H9 (cell line): Measurements from ENCODE around the gene TUBGCP6. TPM values are rescaled to one million over a fixed set of nuclear protein-coding genes. Genes with fewer than 3 reads are reported as not detected.

Experiments used
- DNase-seq: peaks from one replicate; pipeline ENCODE4 v3.0.0-alpha.2; 2017
- H2AFZ ChIP-seq: one replicate; pipeline ENCODE4 v1.6.1; 2013; ENCODE audit warnings: mild to moderate bottlenecking, low read length, control low read depth, moderate library complexity
- H2AK5ac ChIP-seq: 2 replicates; pipeline ENCODE4 v1.6.1; 2013; ENCODE audit warnings: low read length, control low read depth, mixed read lengths; ENCODE audit not compliant: insufficient read length
- H2BK120ac ChIP-seq: one replicate; pipeline ENCODE4 v1.6.1; 2013; ENCODE audit warnings: low read depth, mild to moderate bottlenecking, low read length, control low read depth, inconsistent platforms; ENCODE audit not compliant: poor library complexity, severe bottlenecking
- H2BK12ac ChIP-seq: 2 replicates; pipeline ENCODE4 v1.6.1; 2013; ENCODE audit warnings: low read length, control low read depth, mixed read lengths, low read depth; ENCODE audit not compliant: insufficient read length
- H2BK15ac ChIP-seq: 2 replicates; pipeline ENCODE4 v1.6.1; 2013; ENCODE audit warnings: low read depth, low read length, control low read depth
- H2BK20ac ChIP-seq: one replicate; pipeline ENCODE4 v1.6.1; 2013; ENCODE audit warnings: low read depth, mild to moderate bottlenecking, low read length, control low read depth, inconsistent platforms; ENCODE audit not compliant: poor library complexity, severe bottlenecking
- H2BK5ac ChIP-seq: 2 replicates; pipeline ENCODE4 v1.6.1; 2013; ENCODE audit warnings: low read length, control low read depth, mixed read lengths; ENCODE audit not compliant: insufficient read length
- H3K14ac ChIP-seq: 2 replicates; pipeline ENCODE4 v1.6.1; 2013; ENCODE audit warnings: low read length, control low read depth; ENCODE audit not compliant: insufficient read depth
- H3K18ac ChIP-seq: 2 replicates; pipeline ENCODE4 v1.6.1; 2013; ENCODE audit warnings: low read depth, mild to moderate bottlenecking, mixed read lengths, low read length, control low read depth; ENCODE audit not compliant: insufficient read length
- H3K23ac ChIP-seq: 2 replicates; pipeline ENCODE4 v1.6.1; 2013; ENCODE audit warnings: low read length, control low read depth, mixed read lengths, low read depth; ENCODE audit not compliant: insufficient read length
- H3K23me2 ChIP-seq: 2 replicates; pipeline ENCODE4 v1.6.1; 2013; ENCODE audit warnings: low read depth, mild to moderate bottlenecking, mixed read lengths, low read length, control low read depth; ENCODE audit not compliant: insufficient read length, poor library complexity, severe bottlenecking
- H3K27ac ChIP-seq: 2 replicates; pipeline ENCODE4 v1.5.1; 2013; ENCODE audit warnings: low read length, control low read depth, mixed read lengths, low read depth; ENCODE audit not compliant: insufficient read length
- H3K27me3 ChIP-seq: 2 replicates; pipeline ENCODE4 v1.6.1; 2013; ENCODE audit warnings: low read length, control low read depth, inconsistent platforms; ENCODE audit not compliant: insufficient read depth
- H3K4ac ChIP-seq: 2 replicates; pipeline ENCODE4 v1.6.1; 2013; ENCODE audit warnings: low read depth, mild to moderate bottlenecking, control low read depth, inconsistent platforms, low read length, moderate library complexity
- H3K4me1 ChIP-seq: 2 replicates; pipeline ENCODE4 v1.6.1; 2013; ENCODE audit warnings: low read length, control low read depth, inconsistent platforms; ENCODE audit not compliant: insufficient read depth
- H3K4me2 ChIP-seq: 2 replicates; pipeline ENCODE4 v1.6.1; 2013; ENCODE audit warnings: low read length, control low read depth, mixed read lengths; ENCODE audit not compliant: insufficient read length, insufficient read depth
- H3K56ac ChIP-seq: 2 replicates; pipeline ENCODE4 v1.6.1; 2013; ENCODE audit warnings: low read depth, mild to moderate bottlenecking, mixed read lengths, low read length, control low read depth; ENCODE audit not compliant: insufficient read length
- H3K79me1 ChIP-seq: 2 replicates; pipeline ENCODE4 v1.6.1; 2013; ENCODE audit warnings: low read depth, mild to moderate bottlenecking, moderate library complexity, low read length, control low read depth, inconsistent platforms; ENCODE audit not compliant: insufficient read depth, poor library complexity, severe bottlenecking
- H3K79me2 ChIP-seq: 2 replicates; pipeline ENCODE4 v1.6.1; 2013; ENCODE audit warnings: low read length, control low read depth, inconsistent platforms; ENCODE audit not compliant: insufficient read depth
- H3K9ac ChIP-seq: 2 replicates; pipeline ENCODE4 v1.6.1; 2013; ENCODE audit warnings: low read length, control low read depth, mixed read lengths; ENCODE audit not compliant: insufficient read length; ENCODE audit errors: extremely low read depth
- H3K9me3 ChIP-seq: one replicate; pipeline ENCODE4 v1.6.1; 2013; ENCODE audit warnings: low read depth, low read length, inconsistent platforms; ENCODE audit not compliant: control insufficient read depth
- H3T11ph ChIP-seq: one replicate; pipeline ENCODE4 v1.6.1; 2013; ENCODE audit warnings: mild to moderate bottlenecking, low read length, control low read depth, inconsistent platforms
- H4K20me1 ChIP-seq: one replicate; pipeline ENCODE4 v1.6.1; 2013; ENCODE audit not compliant: control insufficient read depth, insufficient read length, insufficient read depth
- H4K5ac ChIP-seq: 2 replicates; pipeline ENCODE4 v1.6.1; 2013; ENCODE audit warnings: low read depth, mild to moderate bottlenecking, mixed read lengths, low read length, control low read depth; ENCODE audit not compliant: insufficient read length
- H4K8ac ChIP-seq: replicated peaks from 2 replicates; pipeline ENCODE4 v1.6.1; 2013; ENCODE audit warnings: low read length, control low read depth, mixed read lengths, low read depth; ENCODE audit not compliant: insufficient read length
- H4K91ac ChIP-seq: 2 replicates; pipeline ENCODE4 v1.6.1; 2013; ENCODE audit warnings: low read depth, mild to moderate bottlenecking, moderate library complexity, mixed read lengths, low read length, control low read depth; ENCODE audit not compliant: insufficient read length
- H3K27ac Mint-ChIP-seq, 3 experiments: 2 replicates in 2 of 3; 3 replicates in 1 of 3; pipeline ENCODE4 v1.8.0; 2020 to 2021; ENCODE audit warnings: mixed read lengths in 3 of 3, mild to moderate bottlenecking in 1 of 3, moderate library complexity in 1 of 3
- H3K27me3 Mint-ChIP-seq: 2 replicates; pipeline ENCODE4 v1.8.0; 2021; ENCODE audit warnings: low read depth, mild to moderate bottlenecking, moderate library complexity, mixed read lengths
- H3K36me3 Mint-ChIP-seq, 3 experiments: 2 replicates in 2 of 3; 3 replicates in 1 of 3; pipeline ENCODE4 v1.8.0; 2020 to 2021; ENCODE audit warnings: low read depth in 3 of 3, mixed read lengths in 3 of 3; ENCODE audit not compliant: insufficient read depth in 1 of 3
- H3K4me1 Mint-ChIP-seq, 2 experiments: 2 replicates each; pipeline ENCODE4 v1.8.0; 2020; ENCODE audit warnings: mixed read lengths in 2 of 2
- H3K4me3 Mint-ChIP-seq, 2 experiments: 2 replicates in 1 of 2; 3 replicates in 1 of 2; pipeline ENCODE4 v1.8.0; 2020 to 2021; ENCODE audit warnings: mild to moderate bottlenecking in 2 of 2, mixed read lengths in 2 of 2, moderate library complexity in 1 of 2
- H3K9me3 Mint-ChIP-seq, 2 experiments: 2 replicates in 1 of 2; 3 replicates in 1 of 2; pipeline ENCODE4 v1.8.0; 2020; ENCODE audit warnings: mild to moderate bottlenecking in 2 of 2, mixed read lengths in 2 of 2, moderate library complexity in 1 of 2
- CTCF ChIP-seq: fragments of 200-600 bp; sonication (generic); conservative IDR thresholded peaks from 3 replicates; pipeline ENCODE4 v1.8.0; 2021; ENCODE audit warnings: antibody characterized with exemption, mild to moderate bottlenecking
- WGBS: extraction: QIAGEN DNeasy Blood & Tissue Kit; methylation state at CpG from one replicate; pipeline ENCODE4 v1.1.7; 2013; ENCODE audit warnings: missing lambda C conversion rate, low lambda C conversion rate, mixed read lengths; ENCODE audit not compliant: insufficient read length; ENCODE audit errors: extremely low coverage; 5-methylcytosine and 5-hydroxymethylcytosine counted together
- total RNA-seq: library from RNA; stranded (reverse); gene quantifications from 2 replicates; pipeline ENCODE4 v1.2.1, GENCODE V29; 2021

The TUBGCP6 gene
- total RNA-seq, 1 experiment from 2014 or later, result 29.0 TPM

- DNase-seq, result no peak
- H2BK15ac ChIP-seq, result no peak overlapping the region
Observed at GRCh38 chr22:50257041-50257440, 12.2 kb upstream of the TUBGCP6 start.

More at GRCh38 chr22:50257041-50257440, 12.2 kb upstream of the TUBGCP6 start:
- no peak overlapping the region for H3T11ph ChIP-seq
- H3K23me2 ChIP-seq, result peaks cover 8% of the 10 kb centered on the region
- no peak overlapping the region for H3K56ac ChIP-seq
- Mint-ChIP-seq H3K4me3 (no peak overlapping the region), H3K36me3 (peaks cover 0 to 3% (median 0%) of the 10 kb centered on the region in 3 experiments; a peak in 2 of 7 replicates), H3K27ac (no peak overlapping the region), H3K4me1 (peaks cover 1 to 4% of the 10 kb centered on the region in 2 experiments), H3K27me3 (peaks cover 16% of the 10 kb centered on the region), H3K9me3 (no peaks in the 10 kb centered on the region; a peak in 1 of 5 replicates)
- H2BK12ac ChIP-seq, result no peak overlapping the region
- no peak overlapping the region; the same call in 1 of the 2 replicates for H3K14ac ChIP-seq
- no peak overlapping the region for H2AK5ac ChIP-seq
- no peak overlapping the region for H3K27ac ChIP-seq
- H4K20me1 ChIP-seq, result no peaks in the 10 kb centered on the region
- no peaks in the 10 kb centered on the region for H3K9me3 ChIP-seq
- H3K23ac ChIP-seq, result no peak overlapping the region
- H4K8ac ChIP-seq, result no peak overlapping the region
- no peak overlapping the region for H2BK5ac ChIP-seq
- no peak overlapping the region for H4K5ac ChIP-seq
- H2BK20ac ChIP-seq, result no peak overlapping the region
- no peaks in the 10 kb centered on the region for H3K79me2 ChIP-seq
- no peak overlapping the region for H3K9ac ChIP-seq
- no peak overlapping the region for H2BK120ac ChIP-seq
- no peak for TF ChIP-seq CTCF
- H3K4ac ChIP-seq, result no peak overlapping the region
- no CpG with 5 or more reads among the region's 16 CpGs for WGBS
- H3K27me3 ChIP-seq, result no peaks in the 10 kb centered on the region
- H2AFZ ChIP-seq, result no peak overlapping the region
- H3K4me1 ChIP-seq, result no peaks in the 10 kb centered on the region
- H3K18ac ChIP-seq, result no peak overlapping the region
- no peak overlapping the region for H3K4me2 ChIP-seq
- H3K79me1 ChIP-seq, result no peaks in the 10 kb centered on the region
- H4K91ac ChIP-seq, result no peak overlapping the region
